H1 (cell line): ENCODE measurements around the gene POLR3G.

Experiments
- CEBPB ChIP-seq: IDR thresholded peaks from 2 replicates; pipeline ENCODE4 v1.6.1; 2012; ENCODE audit warnings: low read depth, low read length
- CHD7 ChIP-seq: fragments of 300-600 bp; sonication (generic); IDR thresholded peaks from 2 replicates; pipeline ENCODE4 v1.7.1; 2012; ENCODE audit warnings: low read length, moderate library complexity, mild to moderate bottlenecking, inconsistent platforms; ENCODE audit not compliant: insufficient replicate concordance
- CTCF ChIP-seq, 3 experiments: IDR thresholded peaks; 1 replicate in 2 of 3; 2 replicates in 1 of 3; pipeline versions ENCODE4 v1.5.1 to v1.6.1; 2011; ENCODE audit warnings: low read length in 3 of 3, mild to moderate bottlenecking in 3 of 3, inconsistent platforms in 2 of 3, low read depth in 1 of 3, moderate library complexity in 1 of 3; ENCODE audit not compliant: insufficient read depth in 1 of 3; ENCODE audit errors: control extremely low read depth in 1 of 3
- EZH2 ChIP-seq: fragments of 200-600 bp; sonication (generic); IDR thresholded peaks from 2 replicates; pipeline ENCODE4 v1.7.1; 2012; ENCODE audit warnings: low read depth, mild to moderate bottlenecking, moderate library complexity, low read length, inconsistent platforms; ENCODE audit not compliant: severe bottlenecking
- KDM1A ChIP-seq: fragments of 200-600, 300-600 bp; sonication (generic); IDR thresholded peaks from 2 replicates; pipeline ENCODE4 v1.7.1; 2016; ENCODE audit warnings: mild to moderate bottlenecking, low read length, borderline replicate concordance
- MAX ChIP-seq: IDR thresholded peaks from 2 replicates; pipeline ENCODE4 v1.6.1; 2012; ENCODE audit warnings: inconsistent platforms
- POLR2A ChIP-seq, 2 experiments: IDR thresholded peaks; 1 replicate in 1 of 2; 2 replicates in 1 of 2; pipeline ENCODE4 v1.6.1; 2011; ENCODE audit warnings: low read depth in 2 of 2, low read length in 2 of 2, mild to moderate bottlenecking in 2 of 2; ENCODE audit errors: control extremely low read depth in 1 of 2
- POLR2AphosphoS5 ChIP-seq: IDR thresholded peaks from 2 replicates; pipeline ENCODE4 v1.6.1; 2011; ENCODE audit warnings: low read depth, low read length
- SP4 ChIP-seq: IDR thresholded peaks from 2 replicates; pipeline ENCODE4 v1.6.1; 2012; ENCODE audit warnings: low read length, inconsistent platforms
- TEAD4 ChIP-seq: IDR thresholded peaks from 2 replicates; pipeline ENCODE4 v1.6.1; 2012; ENCODE audit warnings: low read depth, low read length, inconsistent platforms, mixed read lengths
- USF2 ChIP-seq: IDR thresholded peaks from 2 replicates; pipeline ENCODE4 v1.6.1; 2011; ENCODE audit warnings: low read length, improper control_type of control experiment
- ZNF274 ChIP-seq: IDR thresholded peaks from 2 replicates; pipeline ENCODE4 v1.7.0; 2012; ENCODE audit warnings: low read length, borderline replicate concordance; ENCODE audit errors: extremely low read depth

GRCh38 chr5:90563108-90563507 is 88.4 kb downstream of the POLR3G start:
- TF ChIP-seq CEBPB (no peak), POLR2A (IDR thresholded peaks at IDR 0.05; ENCODE audit: control extremely low read depth in 1 of 2, low read depth in 2 of 2, low read length in 2 of 2) (no peak), CHD7 (no peak), USF2 (no peak), ZNF274 (no peak), CTCF (IDR thresholded peaks at IDR 0.05; ENCODE audit: control extremely low read depth in 1 of 3, insufficient read depth in 1 of 3, low read depth in 1 of 3, low read length in 3 of 3) (no peak), EZH2 (no peak), TEAD4 (no peak), MAX (no peak), KDM1A (no peak), SP4 (no peak), POLR2AphosphoS5 (no peak)
